GM12865 (cell line): ENCODE measurements around the gene UBTF.
A peak's percentile ranks its signal among the peaks of the same experiment; 100 is the strongest.

ENCODE experiments used
- DNase-seq: peaks from one replicate; pipeline ENCODE4 v3.0.0; 2010; ENCODE audit warnings: low read depth
- H3K4me3 ChIP-seq: 2 replicates; pipeline ENCODE4 v1.5.1; 2011; ENCODE audit warnings: mild to moderate bottlenecking, low read depth, low read length, control low read depth
- TF ChIP-seq, protein P1 (sequence below): IDR thresholded peaks from 2 replicates; pipeline ENCODE4 v1.5.1; 2011; ENCODE audit warnings: low read length, control low read depth, low read depth, inconsistent platforms; ENCODE audit not compliant: insufficient read depth; ENCODE audit errors: missing control alignments

The UBTF gene

GRCh38 chr17:44230140-44230539 lies 10.7 kb upstream of the UBTF start:
- H3K4me3 ChIP-seq: no peak overlapping the region
- TF ChIP-seq, protein P1, sequence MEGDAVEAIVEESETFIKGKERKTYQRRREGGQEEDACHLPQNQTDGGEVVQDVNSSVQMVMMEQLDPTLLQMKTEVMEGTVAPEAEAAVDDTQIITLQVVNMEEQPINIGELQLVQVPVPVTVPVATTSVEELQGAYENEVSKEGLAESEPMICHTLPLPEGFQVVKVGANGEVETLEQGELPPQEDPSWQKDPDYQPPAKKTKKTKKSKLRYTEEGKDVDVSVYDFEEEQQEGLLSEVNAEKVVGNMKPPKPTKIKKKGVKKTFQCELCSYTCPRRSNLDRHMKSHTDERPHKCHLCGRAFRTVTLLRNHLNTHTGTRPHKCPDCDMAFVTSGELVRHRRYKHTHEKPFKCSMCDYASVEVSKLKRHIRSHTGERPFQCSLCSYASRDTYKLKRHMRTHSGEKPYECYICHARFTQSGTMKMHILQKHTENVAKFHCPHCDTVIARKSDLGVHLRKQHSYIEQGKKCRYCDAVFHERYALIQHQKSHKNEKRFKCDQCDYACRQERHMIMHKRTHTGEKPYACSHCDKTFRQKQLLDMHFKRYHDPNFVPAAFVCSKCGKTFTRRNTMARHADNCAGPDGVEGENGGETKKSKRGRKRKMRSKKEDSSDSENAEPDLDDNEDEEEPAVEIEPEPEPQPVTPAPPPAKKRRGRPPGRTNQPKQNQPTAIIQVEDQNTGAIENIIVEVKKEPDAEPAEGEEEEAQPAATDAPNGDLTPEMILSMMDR: no peak
- no peak for DNase-seq

GRCh38 chr17:44229090-44229489 lies 9.6 kb upstream of the UBTF start:
- no peak for DNase-seq

GRCh38 chr17:44223541-44224071 lies 4.1 kb upstream of the UBTF start:
- TF ChIP-seq, protein P1: no peak
- no peak for DNase-seq
- no peak overlapping the region for H3K4me3 ChIP-seq

More at GRCh38 chr17:44229090-44229489, 9.6 kb upstream of the UBTF start:
- TF ChIP-seq, protein P1: no peak
- no peak overlapping the region for H3K4me3 ChIP-seq

DNA sequence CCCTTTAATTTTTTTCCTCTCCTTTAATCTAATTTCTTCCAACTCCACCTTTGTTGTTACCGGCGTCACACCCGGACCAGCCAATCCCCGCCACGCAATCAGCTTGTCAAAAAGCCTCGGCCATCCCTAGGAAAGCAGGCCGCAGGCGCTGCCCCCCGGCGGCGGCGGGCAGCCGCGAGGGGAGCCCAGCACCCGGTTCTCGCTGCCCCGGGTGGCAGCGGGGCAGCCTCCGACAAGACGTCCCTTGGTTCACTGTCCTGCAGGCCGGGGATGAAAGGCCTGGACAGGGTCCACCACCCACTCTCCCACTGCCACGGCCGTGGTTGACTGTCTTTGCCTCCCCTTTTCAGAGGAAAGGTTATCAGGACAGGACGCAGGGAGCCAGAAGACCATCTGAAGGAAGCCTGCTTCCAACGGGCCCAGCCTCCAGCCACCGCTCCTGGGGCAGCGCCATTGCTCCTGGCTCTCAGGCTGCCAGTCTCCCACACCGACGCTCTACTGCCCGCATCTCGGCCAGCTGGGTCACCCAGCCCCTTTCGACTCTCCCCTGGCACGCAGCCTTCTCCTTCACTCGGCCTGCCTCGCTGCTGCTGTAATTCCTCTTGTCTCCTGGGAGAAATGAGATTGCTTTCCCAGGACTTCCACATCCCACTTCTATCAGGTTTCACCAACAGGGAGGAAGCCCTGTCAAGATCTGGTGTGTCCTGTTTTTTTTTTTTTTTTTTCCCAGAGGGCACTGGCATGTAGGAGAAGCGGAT lies 2.8 kb upstream of the UBTF start:
- TF ChIP-seq, protein P1: no peak
- DNase-seq: peak; percentile 67
- H3K4me3 ChIP-seq: peak overlapping the region; percentile 72

DNA sequence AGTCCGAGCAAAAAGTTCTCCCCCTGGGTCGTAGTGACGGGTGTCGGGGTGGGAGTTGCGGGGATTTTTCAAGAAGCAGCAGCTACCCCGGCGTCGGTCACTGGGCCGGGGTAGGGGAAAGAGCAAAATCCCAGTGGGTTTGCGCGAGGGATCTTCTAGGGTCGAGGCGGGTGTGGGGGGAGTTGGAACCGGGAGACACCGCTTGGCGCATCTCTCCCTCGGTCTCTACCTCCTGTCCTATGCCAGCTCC lies 2.3 kb upstream of the UBTF start:
- no peak for DNase-seq
- TF ChIP-seq, protein P1: no peak
- H3K4me3 ChIP-seq: peak overlapping the region; percentile 72

DNA sequence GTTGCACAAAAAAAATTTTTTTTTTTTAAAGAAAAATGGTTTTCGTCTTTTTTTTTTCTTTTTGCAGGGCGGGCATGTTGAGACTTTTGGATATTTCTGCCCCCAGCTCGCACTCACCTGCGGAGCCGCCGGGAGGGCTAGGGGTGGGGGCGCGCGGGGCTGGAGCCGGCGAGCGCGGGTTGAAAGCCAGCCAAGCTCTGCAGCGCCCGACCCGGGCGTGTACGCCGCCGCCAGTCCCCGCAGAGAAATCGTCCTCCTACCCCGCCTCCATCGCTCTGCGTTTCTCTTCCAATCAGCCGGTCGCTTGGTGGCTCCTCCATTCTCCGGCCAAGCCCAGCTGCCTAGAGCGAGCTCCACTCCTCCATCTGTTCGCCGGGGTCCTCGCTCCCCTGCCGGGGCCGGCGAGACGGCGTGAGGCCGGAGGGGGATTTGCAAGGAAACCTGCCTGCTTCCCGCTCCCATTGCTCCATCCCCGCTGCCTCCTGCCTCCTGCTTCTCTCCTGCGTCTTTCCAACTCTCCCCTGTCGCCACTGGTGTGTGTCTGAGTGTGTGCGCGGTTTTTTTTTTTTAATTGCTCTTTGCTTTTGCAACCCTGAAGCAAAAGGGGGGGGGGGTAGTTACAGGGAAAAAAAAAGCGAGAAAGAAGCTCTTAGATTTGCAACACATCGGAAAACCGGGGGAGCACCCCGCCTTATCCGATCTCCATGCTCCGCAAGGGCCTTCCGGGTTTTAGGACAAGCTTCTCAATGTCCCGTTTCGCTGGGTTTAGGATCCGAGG lies 1.8 kb upstream of the UBTF start:
- peak overlapping the region; percentile 72 for H3K4me3 ChIP-seq
- TF ChIP-seq, protein P1: no peak
- DNase-seq: peak; percentile 86
